Cardiac fibroblast (primary cell): ENCODE measurements around the gene SLC35E2B.
A peak's percentile ranks its signal among the peaks of the same experiment; 100 is the strongest.
"Not testable (repeated sequence)": the region's sequence is repeated elsewhere in the genome, so short reads cannot be mapped to it uniquely, and the experiment has no call there.

Experiments
- DNase-seq, 2 donors: peaks; one replicate each; pipeline versions ENCODE4 v3.0.0 to v3.0.0-alpha.2; 2010; ENCODE audit warnings: low read depth in 2 of 2
- H3K4me3 ChIP-seq, 2 donors: replicated peaks in 1 of 2; 1 replicate in 1 of 2; 2 replicates in 1 of 2; pipeline ENCODE4 v1.5.1; 2011; ENCODE audit warnings: low read depth in 2 of 2, low read length in 2 of 2, mild to moderate bottlenecking in 2 of 2, moderate library complexity in 1 of 2
- TF ChIP-seq, protein P1 (sequence below): IDR thresholded peaks from one replicate; pipeline ENCODE4 v1.5.1; 2011; ENCODE audit warnings: low read depth, mild to moderate bottlenecking, low read length, inconsistent platforms

The SLC35E2B gene

DNA sequence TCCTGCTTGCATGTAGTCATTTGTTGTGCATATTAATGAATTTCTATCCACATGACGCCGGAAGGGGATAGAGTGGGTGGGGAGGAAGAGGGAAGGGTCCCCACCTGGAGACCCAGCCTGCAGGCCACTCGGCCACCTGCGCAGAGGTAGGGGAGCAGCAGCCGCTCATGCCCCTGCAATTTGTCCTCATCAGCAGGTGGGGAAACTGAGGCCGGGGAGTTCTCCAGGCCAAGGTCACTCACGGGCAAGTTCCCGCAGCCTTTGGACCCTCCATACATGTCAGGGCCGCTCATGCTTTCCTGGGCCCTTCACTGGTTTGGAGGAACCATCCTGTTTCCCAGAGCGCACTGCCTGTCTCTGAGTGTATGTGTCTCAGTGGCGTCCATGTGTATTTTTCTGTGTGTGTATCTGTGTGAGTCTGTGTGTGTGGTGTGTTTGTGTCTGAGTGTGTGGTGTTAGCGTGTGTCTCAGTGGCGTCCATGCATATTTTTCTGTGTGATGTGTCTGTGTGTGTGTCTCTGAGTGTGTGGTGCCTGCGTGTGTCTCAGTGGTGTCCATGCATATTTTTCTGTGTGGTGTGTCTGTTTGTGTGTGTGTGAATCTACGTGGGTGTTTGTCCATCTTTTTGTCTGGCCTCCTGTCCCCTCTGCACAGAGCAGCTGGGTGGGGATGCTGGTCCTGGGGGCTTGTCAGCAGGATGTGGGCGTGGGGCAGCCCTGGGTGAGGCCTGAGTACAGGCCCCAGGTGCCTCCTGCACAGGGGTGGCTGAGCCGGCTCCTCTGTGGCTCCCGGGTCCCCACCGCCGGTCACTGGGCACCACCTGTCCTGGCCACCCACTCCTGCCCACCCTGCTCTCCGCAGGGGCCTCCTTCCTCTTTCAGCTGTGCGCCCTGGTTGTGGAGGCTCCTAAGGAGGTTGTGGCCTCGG is 4.1 kb upstream of the SLC35E2B start:
- DNase-seq, H3K4me3 ChIP-seq: not testable (repeated sequence)

DNA sequence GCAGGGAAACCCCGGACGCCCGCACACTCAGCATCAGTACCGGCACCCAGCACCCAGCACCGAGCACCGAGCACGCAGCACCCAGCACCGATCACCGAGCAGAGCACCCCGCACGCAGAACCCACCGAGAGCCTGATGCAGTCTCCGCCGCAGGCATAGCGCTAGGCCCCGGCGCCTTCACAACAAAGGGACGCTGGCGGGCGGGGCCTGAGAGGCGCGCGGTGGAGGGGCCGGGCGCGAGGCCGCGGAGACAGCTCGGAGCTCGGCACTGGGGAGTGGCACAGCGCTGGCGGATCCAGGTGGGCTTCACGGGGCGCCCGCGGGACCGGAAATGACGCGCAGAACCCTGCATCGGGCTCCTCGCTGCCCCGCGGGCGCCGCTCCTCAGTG is 276 bp downstream of the SLC35E2B start:
- peak overlapping the region; percentile 53 to 56 for H3K4me3 ChIP-seq
- DNase-seq = peak; percentile 68 to 74

DNA sequence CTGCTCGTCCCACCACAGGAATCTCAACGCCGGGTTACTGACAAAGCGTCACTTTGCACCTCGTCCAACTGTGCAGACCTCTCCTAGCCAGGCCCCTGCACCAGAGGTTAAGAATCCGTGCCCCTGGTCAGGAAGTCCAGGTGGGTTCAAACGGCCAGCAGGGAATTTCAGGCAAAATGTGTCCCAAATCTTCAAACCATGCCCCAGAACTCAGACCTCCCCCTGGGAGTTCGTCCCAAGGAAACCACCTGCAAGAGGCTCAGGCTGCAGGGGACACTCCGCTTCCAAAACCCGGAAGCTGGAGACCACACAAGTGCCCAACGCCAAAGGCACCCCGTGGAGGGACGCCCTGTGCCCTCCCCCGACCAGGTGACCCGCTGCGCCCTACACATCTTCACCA is 1.2 kb downstream of the SLC35E2B start:
- DNase-seq = not testable (repeated sequence)
- peak overlapping the region; percentile 35 to 46 for H3K4me3 ChIP-seq

DNA sequence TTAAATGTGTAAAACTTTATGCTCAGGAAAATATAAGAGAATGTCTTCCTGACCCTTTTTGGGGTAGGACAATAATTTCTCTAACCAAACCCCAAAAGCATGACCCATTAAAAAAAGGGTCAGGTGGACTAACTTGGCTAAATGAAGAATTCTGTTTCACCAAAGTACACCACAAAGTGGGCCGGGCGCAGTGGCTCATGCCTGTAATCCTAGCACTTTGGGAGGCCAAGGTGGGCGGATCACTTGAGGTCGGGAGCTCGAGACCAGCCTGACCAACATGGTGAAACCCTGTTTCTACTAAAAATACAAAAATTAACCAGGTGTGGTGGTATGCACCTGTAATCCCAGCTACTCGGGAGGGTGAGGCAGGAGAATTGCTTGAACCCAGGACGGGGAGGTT is 3.1 kb downstream of the SLC35E2B start:
- DNase-seq, H3K4me3 ChIP-seq: not testable (repeated sequence)

DNA sequence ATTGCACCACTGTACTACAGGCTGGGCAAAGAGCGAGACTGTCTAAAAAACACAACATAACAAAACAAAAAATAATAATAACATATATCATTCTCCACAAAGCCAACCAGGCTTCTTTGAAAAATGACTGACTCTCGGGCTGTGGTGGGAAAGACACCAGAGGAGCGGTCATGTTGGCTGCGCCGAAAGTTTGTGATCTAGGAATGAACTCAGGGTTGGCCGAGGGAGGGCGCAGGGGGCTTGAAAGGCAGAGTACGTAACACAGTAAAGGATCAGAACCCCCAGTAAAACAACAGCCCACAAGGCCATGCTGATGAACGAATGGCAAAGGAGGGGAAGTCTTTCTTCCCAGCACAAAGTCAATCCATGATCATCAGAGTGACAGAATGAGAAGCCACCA is 4.7 kb downstream of the SLC35E2B start:
- no peak overlapping the region for H3K4me3 ChIP-seq
- TF ChIP-seq, protein P1, sequence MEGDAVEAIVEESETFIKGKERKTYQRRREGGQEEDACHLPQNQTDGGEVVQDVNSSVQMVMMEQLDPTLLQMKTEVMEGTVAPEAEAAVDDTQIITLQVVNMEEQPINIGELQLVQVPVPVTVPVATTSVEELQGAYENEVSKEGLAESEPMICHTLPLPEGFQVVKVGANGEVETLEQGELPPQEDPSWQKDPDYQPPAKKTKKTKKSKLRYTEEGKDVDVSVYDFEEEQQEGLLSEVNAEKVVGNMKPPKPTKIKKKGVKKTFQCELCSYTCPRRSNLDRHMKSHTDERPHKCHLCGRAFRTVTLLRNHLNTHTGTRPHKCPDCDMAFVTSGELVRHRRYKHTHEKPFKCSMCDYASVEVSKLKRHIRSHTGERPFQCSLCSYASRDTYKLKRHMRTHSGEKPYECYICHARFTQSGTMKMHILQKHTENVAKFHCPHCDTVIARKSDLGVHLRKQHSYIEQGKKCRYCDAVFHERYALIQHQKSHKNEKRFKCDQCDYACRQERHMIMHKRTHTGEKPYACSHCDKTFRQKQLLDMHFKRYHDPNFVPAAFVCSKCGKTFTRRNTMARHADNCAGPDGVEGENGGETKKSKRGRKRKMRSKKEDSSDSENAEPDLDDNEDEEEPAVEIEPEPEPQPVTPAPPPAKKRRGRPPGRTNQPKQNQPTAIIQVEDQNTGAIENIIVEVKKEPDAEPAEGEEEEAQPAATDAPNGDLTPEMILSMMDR = no peak
- DNase-seq = no peak

DNA sequence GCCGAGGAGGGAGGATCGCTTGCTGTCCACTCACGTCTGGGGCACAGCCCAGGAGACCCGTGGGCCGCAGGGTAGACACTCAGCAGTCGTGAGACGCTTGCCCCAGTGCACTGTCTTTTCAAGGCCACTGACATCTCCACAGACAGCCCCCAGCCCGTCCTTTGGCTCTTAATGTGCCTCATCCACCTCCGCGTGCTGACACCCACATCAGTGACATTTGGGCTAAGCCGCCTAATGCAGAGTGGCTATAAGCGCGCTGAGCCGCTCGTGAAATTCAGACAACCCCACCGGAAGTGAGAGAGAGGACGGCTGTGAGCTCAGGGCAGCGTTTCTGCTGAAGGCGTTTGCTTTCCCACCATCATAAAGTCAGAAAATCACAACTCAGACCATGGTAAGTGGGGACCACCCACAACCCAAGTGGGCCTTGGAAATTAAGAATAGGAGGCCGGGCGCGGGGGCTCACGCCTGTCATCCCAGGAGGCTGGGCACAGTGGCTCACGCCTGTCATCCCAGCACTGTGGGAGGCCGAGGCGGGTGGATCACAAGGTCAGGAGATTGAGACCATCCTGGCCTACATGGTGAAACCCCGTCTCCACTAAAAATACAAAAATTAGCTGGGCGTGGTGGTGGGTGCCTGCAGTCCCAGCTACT is 8.4 kb downstream of the SLC35E2B start:
- DNase-seq = no peak

DNA sequence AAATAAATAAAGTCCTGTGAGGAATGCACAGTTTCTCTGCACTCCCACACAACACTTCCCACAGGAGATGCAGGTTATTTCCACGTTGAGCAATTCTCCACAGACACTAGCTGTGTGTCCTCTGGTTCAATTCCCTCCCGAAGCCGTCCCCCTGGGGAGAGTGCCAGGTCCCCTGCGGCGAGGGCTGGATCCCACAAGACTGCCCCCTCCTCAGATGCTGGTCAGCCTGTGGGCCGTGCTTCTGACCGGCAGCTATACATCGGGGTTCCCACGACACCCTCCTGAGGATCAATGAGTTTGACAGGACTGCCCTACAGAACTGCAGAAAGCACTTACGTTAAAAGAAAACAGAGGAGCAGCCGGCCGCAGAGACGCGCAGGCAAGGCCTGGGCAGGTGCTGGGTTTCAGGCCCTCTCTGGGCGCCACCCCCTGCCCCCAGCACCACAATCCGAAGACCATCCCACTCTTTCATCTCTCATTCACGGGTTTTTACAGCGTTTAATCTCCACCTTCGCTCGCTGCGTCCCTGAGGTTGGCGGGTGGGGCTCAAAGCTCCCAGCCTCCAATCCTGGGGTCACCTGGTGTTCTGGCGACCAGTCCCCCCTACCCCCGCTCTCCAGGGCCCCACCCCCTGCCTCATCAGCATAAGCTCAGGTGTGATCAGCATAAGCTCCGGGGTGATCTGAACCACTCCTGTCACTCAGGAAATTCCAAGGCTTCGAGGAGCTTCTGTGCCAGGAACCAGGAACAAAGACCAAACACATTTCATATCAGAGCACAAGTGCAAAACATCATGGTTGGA is 9.3 kb downstream of the SLC35E2B start:
- H3K4me3 ChIP-seq = no peak overlapping the region
- no peak for DNase-seq

More for the DNA sequence above, 8.4 kb downstream of the SLC35E2B start:
- H3K4me3 ChIP-seq = no peak overlapping the region
- TF ChIP-seq, protein P1 = no peak

DNA sequence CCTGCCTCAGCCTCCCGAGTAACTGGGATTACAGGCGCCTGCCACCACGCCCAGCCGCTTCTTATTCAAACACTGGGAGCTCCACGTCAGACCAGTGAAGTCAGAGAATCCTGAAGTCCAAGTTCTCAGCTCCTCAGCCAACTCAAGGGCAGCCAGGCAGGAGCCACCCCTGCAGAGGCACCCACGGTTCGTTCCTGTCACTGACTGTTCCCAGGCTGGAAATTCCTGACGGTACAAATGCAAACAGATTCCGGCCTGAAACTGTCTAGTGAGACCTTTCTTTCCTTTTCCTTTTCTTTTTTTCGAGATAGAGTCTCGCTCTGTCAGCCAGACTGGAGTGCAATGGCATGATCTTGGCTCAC is 11.7 kb downstream of the SLC35E2B start:
- TF ChIP-seq, protein P1 = no peak
- H3K4me3 ChIP-seq = no peak overlapping the region

More for the DNA sequence above, 9.3 kb downstream of the SLC35E2B start:
- TF ChIP-seq, protein P1 = no peak

More for the DNA sequence above, 11.7 kb downstream of the SLC35E2B start:
- DNase-seq = no peak
